C4-2B (cell line): ENCODE measurements around the gene PAIP2.

Source experiments
- ZFX ChIP-seq: fragments of 450-650 bp; IDR thresholded peaks from 2 replicates; pipeline ENCODE4 v1.6.1; 2017
- TF ChIP-seq, protein P1 (sequence below): fragments of 450-650 bp; conservative IDR thresholded peaks from 2 replicates; pipeline ENCODE4 v1.5.1; 2017; ENCODE audit warnings: mild to moderate bottlenecking

GRCh38 chr5:139385061-139386049 is 43.7 kb downstream of the PAIP2 start:
- TF ChIP-seq, protein P1, sequence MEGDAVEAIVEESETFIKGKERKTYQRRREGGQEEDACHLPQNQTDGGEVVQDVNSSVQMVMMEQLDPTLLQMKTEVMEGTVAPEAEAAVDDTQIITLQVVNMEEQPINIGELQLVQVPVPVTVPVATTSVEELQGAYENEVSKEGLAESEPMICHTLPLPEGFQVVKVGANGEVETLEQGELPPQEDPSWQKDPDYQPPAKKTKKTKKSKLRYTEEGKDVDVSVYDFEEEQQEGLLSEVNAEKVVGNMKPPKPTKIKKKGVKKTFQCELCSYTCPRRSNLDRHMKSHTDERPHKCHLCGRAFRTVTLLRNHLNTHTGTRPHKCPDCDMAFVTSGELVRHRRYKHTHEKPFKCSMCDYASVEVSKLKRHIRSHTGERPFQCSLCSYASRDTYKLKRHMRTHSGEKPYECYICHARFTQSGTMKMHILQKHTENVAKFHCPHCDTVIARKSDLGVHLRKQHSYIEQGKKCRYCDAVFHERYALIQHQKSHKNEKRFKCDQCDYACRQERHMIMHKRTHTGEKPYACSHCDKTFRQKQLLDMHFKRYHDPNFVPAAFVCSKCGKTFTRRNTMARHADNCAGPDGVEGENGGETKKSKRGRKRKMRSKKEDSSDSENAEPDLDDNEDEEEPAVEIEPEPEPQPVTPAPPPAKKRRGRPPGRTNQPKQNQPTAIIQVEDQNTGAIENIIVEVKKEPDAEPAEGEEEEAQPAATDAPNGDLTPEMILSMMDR: no peak
- no peak for TF ChIP-seq ZFX
